Neural crest cell (in vitro differentiated cells): ENCODE results near the gene NLRP8. TPM values are rescaled to one million over a fixed set of nuclear protein-coding genes. Genes with fewer than 3 reads are reported as not detected.

Source experiments
- DNase-seq: peaks from one replicate; pipeline ENCODE4 v3.0.0; 2021; ENCODE audit warnings: low read depth, mixed read lengths, low spot score
- H3K27ac Mint-ChIP-seq: one replicate; pipeline ENCODE4 v1.8.0; 2021; ENCODE audit warnings: mild to moderate bottlenecking, mixed read lengths; ENCODE audit not compliant: unreplicated experiment
- H3K27me3 Mint-ChIP-seq: 2 replicates; pipeline ENCODE4 v1.8.0; 2021; ENCODE audit warnings: low read depth, mild to moderate bottlenecking, mixed read lengths
- H3K36me3 Mint-ChIP-seq: 2 replicates; pipeline ENCODE4 v1.8.0; 2021; ENCODE audit warnings: low read depth, mild to moderate bottlenecking, mixed read lengths
- H3K4me1 Mint-ChIP-seq: 2 replicates; pipeline ENCODE4 v1.8.0; 2021; ENCODE audit warnings: mixed read lengths
- H3K4me3 Mint-ChIP-seq: one replicate; pipeline ENCODE4 v1.8.0; 2021; ENCODE audit warnings: mild to moderate bottlenecking, mixed read lengths
- H3K9me3 Mint-ChIP-seq: 2 replicates; pipeline ENCODE4 v1.8.0; 2021; ENCODE audit warnings: mixed read lengths
- CTCF ChIP-seq: fragments of 200-600 bp; sonication (generic); conservative IDR thresholded peaks from 2 replicates; pipeline ENCODE4 v1.5.0; 2021; ENCODE audit warnings: antibody characterized with exemption, mild to moderate bottlenecking
- total RNA-seq: library from RNA; stranded (reverse); gene quantifications from 2 replicates; pipeline ENCODE4 v1.2.1, GENCODE V29; 2021

The NLRP8 gene
- total RNA-seq, 1 donor from 2014 or later: not detected

GRCh38 chr19:55907746-55908145, 39.9 kb upstream of the NLRP8 start:
- no peak overlapping the region for H3K27ac Mint-ChIP-seq
- H3K27me3 Mint-ChIP-seq: no peaks in the 10 kb centered on the region
- H3K4me3 Mint-ChIP-seq: no peak overlapping the region
- no peak for DNase-seq
- peaks cover 29% of the 10 kb centered on the region for H3K9me3 Mint-ChIP-seq
- H3K4me1 Mint-ChIP-seq: no peaks in the 10 kb centered on the region
- TF ChIP-seq CTCF: no peak
- peaks cover 8% of the 10 kb centered on the region for H3K36me3 Mint-ChIP-seq

DNA sequence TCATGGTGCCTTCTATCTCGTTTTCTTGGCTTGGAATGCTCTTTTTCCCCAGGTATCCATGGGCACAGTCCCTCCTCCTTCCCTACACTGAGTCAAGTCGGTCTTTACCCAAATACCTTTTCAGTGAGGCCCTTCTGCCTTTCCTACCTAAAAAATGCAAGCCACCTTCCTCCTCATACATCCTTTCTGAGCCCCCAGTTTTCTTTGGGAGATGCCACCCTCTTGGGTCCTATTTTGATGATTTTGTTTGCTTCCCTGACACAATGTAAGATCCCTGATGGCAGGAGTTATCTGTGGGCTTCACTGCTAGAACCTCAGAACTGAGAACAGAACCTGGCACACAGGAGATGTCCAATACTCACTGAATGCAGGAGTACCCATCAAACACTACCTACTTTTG, 37.8 kb upstream of the NLRP8 start:
- Mint-ChIP-seq H3K4me1 (no peaks in the 10 kb centered on the region), H3K27me3 (no peaks in the 10 kb centered on the region), H3K4me3 (no peak overlapping the region), H3K9me3 (peaks cover 23% of the 10 kb centered on the region), H3K36me3 (peaks cover 2% of the 10 kb centered on the region), H3K27ac (no peak overlapping the region)
- no peak for DNase-seq
- no peak for TF ChIP-seq CTCF

- peaks cover 26% of the 10 kb centered on the region for H3K9me3 Mint-ChIP-seq
These were observed 34.7 kb upstream of the NLRP8 start for GRCh38 chr19:55912916-55913315.

DNA sequence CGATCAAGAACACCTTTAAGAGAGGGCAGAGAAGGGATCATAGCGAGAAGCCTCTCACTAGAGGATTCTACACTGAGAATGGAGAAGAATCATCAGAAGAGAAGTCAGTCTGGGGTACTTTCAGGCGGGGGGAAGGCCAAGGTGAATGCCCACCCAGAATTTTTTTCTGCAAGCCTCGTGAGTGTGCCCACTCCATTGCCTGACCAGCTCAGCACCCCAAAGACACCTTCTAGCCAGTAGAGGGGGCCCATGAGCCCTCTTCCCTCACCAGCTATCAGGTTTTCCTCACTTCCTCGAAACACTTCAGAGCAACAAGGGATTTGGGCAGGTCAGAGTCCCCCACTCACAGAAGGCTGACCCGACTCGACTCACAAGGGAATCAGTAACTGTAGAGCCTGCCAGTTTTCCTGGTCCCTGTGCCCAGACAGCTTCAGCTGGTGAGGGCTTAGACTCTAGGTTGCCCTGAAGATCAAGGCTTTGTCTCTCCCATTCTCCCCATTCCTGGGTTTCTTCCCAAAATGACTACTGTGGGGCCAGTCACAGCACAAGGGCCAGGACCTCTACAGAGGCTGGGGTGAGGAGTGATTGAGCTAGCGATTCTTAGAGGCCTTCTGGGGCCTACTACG, 33.9 kb upstream of the NLRP8 start:
- no peaks in the 10 kb centered on the region for H3K4me1 Mint-ChIP-seq
- TF ChIP-seq CTCF: no peak
- no peaks in the 10 kb centered on the region for H3K27me3 Mint-ChIP-seq
- no peak overlapping the region for H3K27ac Mint-ChIP-seq
- peaks cover 31% of the 10 kb centered on the region for H3K9me3 Mint-ChIP-seq
- peaks cover 3% of the 10 kb centered on the region for H3K36me3 Mint-ChIP-seq
- H3K4me3 Mint-ChIP-seq: no peak overlapping the region
- no peak for DNase-seq

More at GRCh38 chr19:55912916-55913315, 34.7 kb upstream of the NLRP8 start:
- Mint-ChIP-seq H3K36me3 (peaks cover 3% of the 10 kb centered on the region), H3K27me3 (no peaks in the 10 kb centered on the region), H3K4me3 (no peak overlapping the region), H3K4me1 (no peaks in the 10 kb centered on the region), H3K27ac (no peak overlapping the region)
- DNase-seq: no peak
- TF ChIP-seq CTCF: no peak

- DNase-seq: no peak
- no peaks in the 10 kb centered on the region for H3K27me3 Mint-ChIP-seq
- no peak for TF ChIP-seq CTCF
- H3K27ac Mint-ChIP-seq: no peak overlapping the region
- peaks cover 2% of the 10 kb centered on the region for H3K36me3 Mint-ChIP-seq
- no peaks in the 10 kb centered on the region for H3K4me1 Mint-ChIP-seq
- peaks cover 30% of the 10 kb centered on the region for H3K9me3 Mint-ChIP-seq
- H3K4me3 Mint-ChIP-seq: no peak overlapping the region
These were observed 24.1 kb upstream of the NLRP8 start for GRCh38 chr19:55923556-55923955.
